Esophagus muscularis mucosa (tissue), 4 donors: ENCODE data around the gene RNGTT.

Experiments
- EP300 ChIP-seq: sonication (generic); formaldehyde crosslinking; IDR thresholded peaks from one replicate; pipeline ENCODE4 v1.6.1; 2017; ENCODE audit warnings: antibody characterized with exemption
- POLR2A ChIP-seq: fragments of 450-650 bp; IDR thresholded peaks from one replicate; pipeline ENCODE4 v1.6.1; 2017; ENCODE audit warnings: antibody characterized with exemption, moderate library complexity, mild to moderate bottlenecking, low read depth
- TF ChIP-seq, protein P1 (sequence below), 3 experiments: fragments of 200-600 bp in 2 of 3; fragments of 450-650 bp in 1 of 3; sonication (generic) in 2 of 3; IDR thresholded peaks; one replicate each; pipeline ENCODE4 v1.5.1; 2017 to 2019; ENCODE audit warnings: antibody characterized with exemption in 3 of 3, mild to moderate bottlenecking in 2 of 3, moderate library complexity in 1 of 3

DNA sequence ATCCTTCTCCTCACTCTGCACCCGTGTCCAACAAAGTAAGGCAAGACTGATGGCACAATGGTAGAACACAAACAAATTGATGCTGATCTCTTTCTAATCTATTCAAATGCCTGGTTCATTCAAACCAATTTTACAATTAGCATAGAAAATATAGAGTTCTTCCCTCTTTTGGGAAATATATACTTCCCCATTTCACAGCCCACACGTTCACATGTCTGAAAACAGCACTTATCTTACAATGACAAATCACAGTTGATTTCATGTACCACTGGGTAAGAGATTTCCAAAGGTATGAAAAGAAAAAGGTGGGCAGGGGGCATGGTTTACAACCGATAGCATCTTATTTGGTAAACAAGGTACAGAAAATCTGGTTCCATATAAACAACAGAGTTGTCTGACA lies 137.6 kb downstream of the RNGTT start:
- TF ChIP-seq EP300 (no peak), POLR2A (no peak)
- TF ChIP-seq, protein P1, sequence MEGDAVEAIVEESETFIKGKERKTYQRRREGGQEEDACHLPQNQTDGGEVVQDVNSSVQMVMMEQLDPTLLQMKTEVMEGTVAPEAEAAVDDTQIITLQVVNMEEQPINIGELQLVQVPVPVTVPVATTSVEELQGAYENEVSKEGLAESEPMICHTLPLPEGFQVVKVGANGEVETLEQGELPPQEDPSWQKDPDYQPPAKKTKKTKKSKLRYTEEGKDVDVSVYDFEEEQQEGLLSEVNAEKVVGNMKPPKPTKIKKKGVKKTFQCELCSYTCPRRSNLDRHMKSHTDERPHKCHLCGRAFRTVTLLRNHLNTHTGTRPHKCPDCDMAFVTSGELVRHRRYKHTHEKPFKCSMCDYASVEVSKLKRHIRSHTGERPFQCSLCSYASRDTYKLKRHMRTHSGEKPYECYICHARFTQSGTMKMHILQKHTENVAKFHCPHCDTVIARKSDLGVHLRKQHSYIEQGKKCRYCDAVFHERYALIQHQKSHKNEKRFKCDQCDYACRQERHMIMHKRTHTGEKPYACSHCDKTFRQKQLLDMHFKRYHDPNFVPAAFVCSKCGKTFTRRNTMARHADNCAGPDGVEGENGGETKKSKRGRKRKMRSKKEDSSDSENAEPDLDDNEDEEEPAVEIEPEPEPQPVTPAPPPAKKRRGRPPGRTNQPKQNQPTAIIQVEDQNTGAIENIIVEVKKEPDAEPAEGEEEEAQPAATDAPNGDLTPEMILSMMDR (IDR thresholded peaks at IDR 0.05), result no peak
